NB4 (cell line): ENCODE measurements around the gene HELZ.

Experiments
- CTCF ChIP-seq: IDR thresholded peaks from one replicate; pipeline ENCODE4 v1.5.1; 2012; ENCODE audit warnings: low read depth, low read length
- MAX ChIP-seq: IDR thresholded peaks from 2 replicates; pipeline ENCODE4 v1.6.1; 2011; ENCODE audit warnings: low read depth, low read length
- POLR2A ChIP-seq: IDR thresholded peaks from 2 replicates; pipeline ENCODE4 v1.6.1; 2011; ENCODE audit warnings: mild to moderate bottlenecking; ENCODE audit not compliant: insufficient read length; ENCODE audit errors: extremely low read depth

GRCh38 chr17:67186782-67187181 lies 58.2 kb downstream of the HELZ start:
- TF ChIP-seq CTCF: no peak
- TF ChIP-seq MAX: no peak
- no peak for TF ChIP-seq POLR2A
